ENCODE results near the gene C10orf105.

C10orf105 gene

GRCh38 chr10:71690094-71690720, 29.4 kb downstream of the C10orf105 start:
- ChIA-PET POLR2A (no interaction called here), CTCF (interaction anchor here (1.0 to 1.4 kb wide), 4 partner anchors 11 to 121 kb away, joined by 3 to 4 read pairs (median 3); no protein-coding TSS in a partner anchor)
- Histone ChIP-seq H3K4me3 (ENCODE audit: control insufficient read depth in 1 of 7, extremely low read depth in 1 of 7, insufficient read depth in 4 of 7, low read depth in 2 of 7, low read length in 6 of 7) (no peak overlapping the region), H3K36me3 (ENCODE audit: control insufficient read depth in 4 of 4, insufficient read depth in 4 of 4, low read length in 3 of 4) (no peaks in the 10 kb centered on the region), H3K27me3 (replicated peaks in 2 of 5; ENCODE audit: control insufficient read depth in 4 of 5, insufficient read depth in 5 of 5, low read length in 4 of 5) (no peaks in the 10 kb centered on the region), H3K4me1 (ENCODE audit: control extremely low read depth in 1 of 4, control insufficient read depth in 4 of 4, insufficient read depth in 4 of 4, low read length in 3 of 4) (peaks cover 0 to 27% (median 16%) of the 10 kb centered on the region in 4 experiments), H3K27ac (ENCODE audit: insufficient read depth in 1 of 2, low read depth in 1 of 2, low read length in 2 of 2, poor library complexity in 1 of 2, severe bottlenecking in 2 of 2) (no peak overlapping the region), H3K9me3 (ENCODE audit: control extremely low read depth in 1 of 5, control insufficient read depth in 4 of 5, insufficient read depth in 2 of 5, low read depth in 1 of 5, low read length in 4 of 5) (peaks cover 0 to 7% (median 0%) of the 10 kb centered on the region in 5 experiments)
- no peak for DNase-seq
- 93% methylated on average over 13 of the region's 13 CpGs for WGBS (ENCODE audit: insufficient coverage)

GRCh38 chr10:71688256-71688655, 31.3 kb downstream of the C10orf105 start:
- WGBS (ENCODE audit: insufficient coverage), result 100% methylated on average over 2 of the region's 3 CpGs
- POLR2A ChIA-PET, result no interaction called here
- CTCF ChIA-PET, result interaction anchor here (1.4 to 1.9 kb wide), 2 partner anchors 8 to 12 kb away, joined by 4 to 5 read pairs; no protein-coding TSS in a partner anchor

GRCh38 chr10:71687480-71687879, 32.1 kb downstream of the C10orf105 start:
- CTCF ChIA-PET, result interaction anchor here (1.1 to 1.9 kb wide), 4 partner anchors 9 to 304 kb away, joined by 3 to 5 read pairs (median 4); no protein-coding TSS in a partner anchor
- Histone ChIP-seq H3K4me3 (ENCODE audit: control insufficient read depth in 1 of 7, extremely low read depth in 1 of 7, insufficient read depth in 4 of 7, low read depth in 2 of 7, low read length in 6 of 7) (no peak overlapping the region), H3K9me3 (ENCODE audit: control extremely low read depth in 1 of 5, control insufficient read depth in 4 of 5, insufficient read depth in 2 of 5, low read depth in 1 of 5, low read length in 4 of 5) (peaks cover 0 to 7% (median 0%) of the 10 kb centered on the region in 5 experiments), H3K27me3 (replicated peaks in 2 of 5; ENCODE audit: control insufficient read depth in 4 of 5, insufficient read depth in 5 of 5, low read length in 4 of 5) (no peaks in the 10 kb centered on the region), H3K4me1 (ENCODE audit: control extremely low read depth in 1 of 4, control insufficient read depth in 4 of 4, insufficient read depth in 4 of 4, low read length in 3 of 4) (peaks cover 0 to 22% (median 5%) of the 10 kb centered on the region in 4 experiments), H3K36me3 (ENCODE audit: control insufficient read depth in 4 of 4, insufficient read depth in 4 of 4, low read length in 3 of 4) (no peaks in the 10 kb centered on the region), H3K27ac (ENCODE audit: insufficient read depth in 1 of 2, low read depth in 1 of 2, low read length in 2 of 2, poor library complexity in 1 of 2, severe bottlenecking in 2 of 2) (no peak overlapping the region)
- POLR2A ChIA-PET, result interaction anchor here (0.7 kb wide), 1 partner anchor 26 kb away, joined by 3 read pairs; no protein-coding TSS in a partner anchor
- 95% methylated on average over 7 of the region's 9 CpGs for WGBS (ENCODE audit: insufficient coverage)
- no peak for DNase-seq

More at GRCh38 chr10:71688256-71688655, 31.3 kb downstream of the C10orf105 start:
- peak in 1 of 3 donors; percentile 50 for DNase-seq
- H3K27me3 ChIP-seq (replicated peaks in 2 of 5; ENCODE audit: control insufficient read depth in 4 of 5, insufficient read depth in 5 of 5, low read length in 4 of 5), result no peaks in the 10 kb centered on the region
- H3K27ac ChIP-seq (ENCODE audit: insufficient read depth in 1 of 2, low read depth in 1 of 2, low read length in 2 of 2, poor library complexity in 1 of 2, severe bottlenecking in 2 of 2), result no peak overlapping the region
- H3K4me1 ChIP-seq (ENCODE audit: control extremely low read depth in 1 of 4, control insufficient read depth in 4 of 4, insufficient read depth in 4 of 4, low read length in 3 of 4), result peaks cover 0 to 19% (median 4%) of the 10 kb centered on the region in 4 experiments
- no peaks in the 10 kb centered on the region for H3K36me3 ChIP-seq (ENCODE audit: control insufficient read depth in 4 of 4, insufficient read depth in 4 of 4, low read length in 3 of 4)
- peaks cover 0 to 7% (median 0%) of the 10 kb centered on the region in 5 experiments for H3K9me3 ChIP-seq (ENCODE audit: control extremely low read depth in 1 of 5, control insufficient read depth in 4 of 5, insufficient read depth in 2 of 5, low read depth in 1 of 5, low read length in 4 of 5)
- H3K4me3 ChIP-seq (ENCODE audit: control insufficient read depth in 1 of 7, extremely low read depth in 1 of 7, insufficient read depth in 4 of 7, low read depth in 2 of 7, low read length in 6 of 7), result no peak overlapping the region

- Histone ChIP-seq H3K4me3 (ENCODE audit: control insufficient read depth in 1 of 7, extremely low read depth in 1 of 7, insufficient read depth in 4 of 7, low read depth in 2 of 7, low read length in 6 of 7) (no peak overlapping the region), H3K36me3 (ENCODE audit: control insufficient read depth in 4 of 4, insufficient read depth in 4 of 4, low read length in 3 of 4) (no peaks in the 10 kb centered on the region), H3K4me1 (ENCODE audit: control extremely low read depth in 1 of 4, control insufficient read depth in 4 of 4, insufficient read depth in 4 of 4, low read length in 3 of 4) (peaks cover 0 to 24% (median 6%) of the 10 kb centered on the region in 4 experiments), H3K9me3 (ENCODE audit: control extremely low read depth in 1 of 5, control insufficient read depth in 4 of 5, insufficient read depth in 2 of 5, low read depth in 1 of 5, low read length in 4 of 5) (peaks cover 0 to 7% (median 0%) of the 10 kb centered on the region in 5 experiments), H3K27ac (ENCODE audit: insufficient read depth in 1 of 2, low read depth in 1 of 2, low read length in 2 of 2, poor library complexity in 1 of 2, severe bottlenecking in 2 of 2) (no peak overlapping the region), H3K27me3 (replicated peaks in 2 of 5; ENCODE audit: control insufficient read depth in 4 of 5, insufficient read depth in 5 of 5, low read length in 4 of 5) (no peaks in the 10 kb centered on the region)
- DNase-seq, result no peak
- ChIA-PET POLR2A (interaction anchor here (0.7 kb wide), 1 partner anchor 26 kb away, joined by 3 read pairs; no protein-coding TSS in a partner anchor), CTCF (interaction anchor here (1.1 to 2.3 kb wide), 5 partner anchors 9 to 303 kb away, joined by 3 to 8 read pairs (median 4); no protein-coding TSS in a partner anchor)
- WGBS (ENCODE audit: insufficient coverage), result 82% methylated on average over 5 of the region's 5 CpGs
Observed at GRCh38 chr10:71687077-71687476, 32.5 kb downstream of the C10orf105 start.

- no peak for DNase-seq
- no peak overlapping the region for H3K27ac ChIP-seq (ENCODE audit: insufficient read depth in 1 of 2, low read depth in 1 of 2, low read length in 2 of 2, poor library complexity in 1 of 2, severe bottlenecking in 2 of 2)
- H3K9me3 ChIP-seq (ENCODE audit: control extremely low read depth in 1 of 5, control insufficient read depth in 4 of 5, insufficient read depth in 2 of 5, low read depth in 1 of 5, low read length in 4 of 5), result peaks cover 0 to 3% (median 0%) of the 10 kb centered on the region in 5 experiments
- H3K4me1 ChIP-seq (ENCODE audit: control extremely low read depth in 1 of 4, control insufficient read depth in 4 of 4, insufficient read depth in 4 of 4, low read length in 3 of 4), result peaks cover 0 to 24% (median 6%) of the 10 kb centered on the region in 4 experiments
- CTCF ChIA-PET, result interaction anchor here (0.5 to 2.3 kb wide), 5 partner anchors 8 to 77 kb away, joined by 4 to 8 read pairs (median 4); no protein-coding TSS in a partner anchor
- POLR2A ChIA-PET, result no interaction called here
- no peaks in the 10 kb centered on the region for H3K27me3 ChIP-seq (replicated peaks in 2 of 5; ENCODE audit: control insufficient read depth in 4 of 5, insufficient read depth in 5 of 5, low read length in 4 of 5)
- H3K4me3 ChIP-seq (ENCODE audit: control insufficient read depth in 1 of 7, extremely low read depth in 1 of 7, insufficient read depth in 4 of 7, low read depth in 2 of 7, low read length in 6 of 7), result no peak overlapping the region
- H3K36me3 ChIP-seq (ENCODE audit: control insufficient read depth in 4 of 4, insufficient read depth in 4 of 4, low read length in 3 of 4), result no peaks in the 10 kb centered on the region
- 96% methylated on average over 9 of the region's 13 CpGs for WGBS (ENCODE audit: insufficient coverage)
Observed at GRCh38 chr10:71685554-71686232, 33.9 kb downstream of the C10orf105 start.

- 75% methylated on average over 4 of the region's 7 CpGs for WGBS (ENCODE audit: insufficient coverage)
- ChIA-PET CTCF (interaction anchor here (0.7 to 2.3 kb wide), 5 partner anchors 10 to 369 kb away, joined by 3 to 8 read pairs (median 4); no protein-coding TSS in a partner anchor), POLR2A (no interaction called here)
- H3K9me3 ChIP-seq (ENCODE audit: control extremely low read depth in 1 of 5, control insufficient read depth in 4 of 5, insufficient read depth in 2 of 5, low read depth in 1 of 5, low read length in 4 of 5), result peaks cover 0 to 3% (median 0%) of the 10 kb centered on the region in 5 experiments
- DNase-seq, result peak; percentile 28 to 39 (median 32)
- H3K27ac ChIP-seq (ENCODE audit: insufficient read depth in 1 of 2, low read depth in 1 of 2, low read length in 2 of 2, poor library complexity in 1 of 2, severe bottlenecking in 2 of 2), result no peak overlapping the region
- no peaks in the 10 kb centered on the region for H3K36me3 ChIP-seq (ENCODE audit: control insufficient read depth in 4 of 4, insufficient read depth in 4 of 4, low read length in 3 of 4)
- no peak overlapping the region for H3K4me3 ChIP-seq (ENCODE audit: control insufficient read depth in 1 of 7, extremely low read depth in 1 of 7, insufficient read depth in 4 of 7, low read depth in 2 of 7, low read length in 6 of 7)
- H3K4me1 ChIP-seq (ENCODE audit: control extremely low read depth in 1 of 4, control insufficient read depth in 4 of 4, insufficient read depth in 4 of 4, low read length in 3 of 4), result peaks cover 0 to 24% (median 6%) of the 10 kb centered on the region in 4 experiments
- H3K27me3 ChIP-seq (replicated peaks in 2 of 5; ENCODE audit: control insufficient read depth in 4 of 5, insufficient read depth in 5 of 5, low read length in 4 of 5), result no peaks in the 10 kb centered on the region
Observed at GRCh38 chr10:71684356-71685173, 35.0 kb downstream of the C10orf105 start.
